GM21515 (cell line): ENCODE measurements around the gene ZNF281.
A peak's percentile ranks its signal among the peaks of the same experiment; 100 is the strongest.

Experiments used
- ATAC-seq: cut with Tn5 transposase; IDR thresholded peaks from one replicate; pipeline ENCODE4 v1.9.1; 2021; ENCODE audit not compliant: unreplicated experiment

ZNF281 gene

GRCh38 chr1:200392625-200393185, 17.1 kb downstream of the ZNF281 start:
- ATAC-seq = no peak

- no peak for ATAC-seq
These were observed 18.1 kb downstream of the ZNF281 start for GRCh38 chr1:200391747-200392146.

- no peak for ATAC-seq
These were observed 21.0 kb downstream of the ZNF281 start for GRCh38 chr1:200388791-200389190.

GRCh38 chr1:200386416-200386815, 23.4 kb downstream of the ZNF281 start:
- no peak for ATAC-seq

- ATAC-seq = no peak
These were observed 24.9 kb downstream of the ZNF281 start for GRCh38 chr1:200384818-200385390.

- ATAC-seq = no peak
These were observed 28.4 kb downstream of the ZNF281 start for GRCh38 chr1:200381256-200381984.

GRCh38 chr1:200380589-200381021, 29.2 kb downstream of the ZNF281 start:
- peak; percentile 58 for ATAC-seq

GRCh38 chr1:200379940-200380588, 29.8 kb downstream of the ZNF281 start:
- no peak for ATAC-seq

- ATAC-seq = no peak
These were observed 30.4 kb downstream of the ZNF281 start for GRCh38 chr1:200379432-200379757.

GRCh38 chr1:200378096-200378495, 31.7 kb downstream of the ZNF281 start:
- no peak for ATAC-seq

GRCh38 chr1:200376528-200376927, 33.3 kb downstream of the ZNF281 start:
- ATAC-seq = no peak

- no peak for ATAC-seq
These were observed 35.1 kb downstream of the ZNF281 start for GRCh38 chr1:200374569-200375295.

GRCh38 chr1:200373811-200374231, 36.0 kb downstream of the ZNF281 start:
- ATAC-seq = no peak

GRCh38 chr1:200372885-200373181, 37.0 kb downstream of the ZNF281 start:
- ATAC-seq = no peak

- ATAC-seq = no peak
These were observed 37.5 kb downstream of the ZNF281 start for GRCh38 chr1:200372095-200372884.

- no peak for ATAC-seq
These were observed 40.1 kb downstream of the ZNF281 start for GRCh38 chr1:200369706-200370105.

GRCh38 chr1:200369131-200369530, 40.7 kb downstream of the ZNF281 start:
- no peak for ATAC-seq

GRCh38 chr1:200368556-200368955, 41.3 kb downstream of the ZNF281 start:
- no peak for ATAC-seq

- ATAC-seq = no peak
These were observed 41.8 kb downstream of the ZNF281 start for GRCh38 chr1:200367841-200368534.

- no peak for ATAC-seq
These were observed 43.1 kb downstream of the ZNF281 start for GRCh38 chr1:200366577-200367253.
